Kidney epithelial cell (primary cell): ENCODE measurements around the gene ARHGAP33. TPM values are rescaled to one million over a fixed set of nuclear protein-coding genes. Genes with fewer than 3 reads are reported as not detected.

Experiments used
- DNase-seq: peaks from one replicate; pipeline ENCODE4 v3.0.0-alpha.2; 2010; ENCODE audit warnings: low read depth
- H3K27me3 ChIP-seq: 2 replicates; pipeline ENCODE4 v1.6.0; 2011; ENCODE audit warnings: low read length; ENCODE audit not compliant: control insufficient read depth, insufficient read depth
- H3K36me3 ChIP-seq: 2 replicates; pipeline ENCODE4 v1.5.1; 2011; ENCODE audit warnings: low read length; ENCODE audit not compliant: control insufficient read depth, insufficient read depth
- H3K4me3 ChIP-seq: 2 replicates; pipeline ENCODE4 v1.5.1; 2011; ENCODE audit warnings: low read depth, mild to moderate bottlenecking, control low read depth, low read length
- total RNA-seq: library from RNA; depleted of rRNA; stranded (reverse); fragments of >200 nt; gene quantifications from 2 replicates; pipeline ENCODE4 v1.2.3, GENCODE V29; 2015
- TF ChIP-seq, protein P1 (sequence below): IDR thresholded peaks from 2 replicates; pipeline ENCODE4 v1.5.1; 2011; ENCODE audit warnings: mild to moderate bottlenecking, moderate library complexity, low read length, control low read depth, inconsistent platforms; ENCODE audit not compliant: insufficient read depth, poor library complexity, severe bottlenecking

The ARHGAP33 gene
- total RNA-seq, 1 donor from 2014 or later = 2.8 TPM

DNA sequence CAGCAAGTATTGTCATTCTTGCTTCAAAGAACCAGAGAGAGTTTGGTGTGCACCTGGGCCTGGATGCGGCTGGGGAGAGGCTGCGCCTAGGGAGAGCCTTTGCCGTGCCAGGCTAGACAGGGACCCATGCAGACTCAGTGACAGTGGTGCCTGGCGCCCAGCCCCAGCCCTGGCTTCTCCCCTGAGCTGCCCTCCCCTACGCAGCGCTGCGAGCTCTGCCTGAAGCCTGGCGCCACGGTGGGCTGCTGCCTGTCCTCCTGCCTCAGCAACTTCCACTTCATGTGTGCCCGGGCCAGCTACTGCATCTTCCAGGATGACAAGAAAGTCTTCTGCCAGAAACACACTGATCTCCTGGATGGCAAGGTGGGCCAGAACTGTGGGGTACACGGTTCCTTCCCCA lies 45.6 kb upstream of the ARHGAP33 start:
- no peak for DNase-seq
- TF ChIP-seq, protein P1, sequence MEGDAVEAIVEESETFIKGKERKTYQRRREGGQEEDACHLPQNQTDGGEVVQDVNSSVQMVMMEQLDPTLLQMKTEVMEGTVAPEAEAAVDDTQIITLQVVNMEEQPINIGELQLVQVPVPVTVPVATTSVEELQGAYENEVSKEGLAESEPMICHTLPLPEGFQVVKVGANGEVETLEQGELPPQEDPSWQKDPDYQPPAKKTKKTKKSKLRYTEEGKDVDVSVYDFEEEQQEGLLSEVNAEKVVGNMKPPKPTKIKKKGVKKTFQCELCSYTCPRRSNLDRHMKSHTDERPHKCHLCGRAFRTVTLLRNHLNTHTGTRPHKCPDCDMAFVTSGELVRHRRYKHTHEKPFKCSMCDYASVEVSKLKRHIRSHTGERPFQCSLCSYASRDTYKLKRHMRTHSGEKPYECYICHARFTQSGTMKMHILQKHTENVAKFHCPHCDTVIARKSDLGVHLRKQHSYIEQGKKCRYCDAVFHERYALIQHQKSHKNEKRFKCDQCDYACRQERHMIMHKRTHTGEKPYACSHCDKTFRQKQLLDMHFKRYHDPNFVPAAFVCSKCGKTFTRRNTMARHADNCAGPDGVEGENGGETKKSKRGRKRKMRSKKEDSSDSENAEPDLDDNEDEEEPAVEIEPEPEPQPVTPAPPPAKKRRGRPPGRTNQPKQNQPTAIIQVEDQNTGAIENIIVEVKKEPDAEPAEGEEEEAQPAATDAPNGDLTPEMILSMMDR = no peak
- Histone ChIP-seq H3K36me3 (peaks cover 8% of the 10 kb centered on the region), H3K27me3 (no peaks in the 10 kb centered on the region), H3K4me3 (no peak overlapping the region)

DNA sequence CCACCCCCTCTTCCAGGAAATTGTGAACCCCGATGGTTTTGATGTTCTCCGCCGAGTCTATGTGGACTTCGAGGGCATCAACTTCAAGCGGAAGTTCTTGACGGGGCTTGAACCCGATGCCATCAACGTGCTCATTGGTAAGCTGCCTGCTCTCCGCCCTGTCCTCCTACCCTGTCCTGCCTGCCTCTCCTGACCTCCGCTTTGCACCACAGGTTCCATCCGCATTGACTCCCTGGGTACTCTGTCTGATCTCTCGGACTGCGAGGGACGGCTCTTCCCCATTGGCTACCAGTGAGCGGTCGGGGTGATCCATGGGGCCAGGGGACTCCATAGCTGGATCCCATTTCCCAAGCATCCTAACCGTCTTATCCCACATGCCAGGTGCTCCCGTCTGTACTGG lies 45.0 kb upstream of the ARHGAP33 start:
- H3K36me3 ChIP-seq = peaks cover 8% of the 10 kb centered on the region
- TF ChIP-seq, protein P1 = no peak
- no peak for DNase-seq

DNA sequence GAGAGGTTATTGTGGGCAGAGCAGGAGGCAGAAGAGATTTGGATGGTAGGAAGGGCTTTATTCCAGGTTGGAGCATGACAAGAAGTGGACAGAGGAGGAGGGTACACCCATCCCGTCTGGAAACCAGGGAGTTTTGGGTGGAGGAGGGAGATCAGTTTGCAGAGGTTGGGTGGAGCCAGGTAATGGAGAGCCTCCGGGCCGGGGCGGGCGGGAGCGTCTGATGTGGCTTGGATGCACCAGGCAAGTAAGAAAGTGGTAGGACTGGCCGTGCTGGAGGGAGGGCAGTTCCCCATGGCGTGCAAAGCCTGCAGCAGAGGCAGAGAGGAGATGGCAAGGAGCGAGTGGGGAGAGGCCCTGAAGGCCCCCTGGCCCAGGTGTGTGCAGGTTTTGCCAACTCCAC lies 44.0 kb upstream of the ARHGAP33 start:
- no peak for DNase-seq
- peaks cover 7% of the 10 kb centered on the region for H3K36me3 ChIP-seq
- H3K4me3 ChIP-seq = no peak overlapping the region
- H3K27me3 ChIP-seq = no peaks in the 10 kb centered on the region
- TF ChIP-seq, protein P1 = no peak

More for the DNA sequence above, 45.0 kb upstream of the ARHGAP33 start:
- Histone ChIP-seq H3K4me3 (no peak overlapping the region), H3K27me3 (no peaks in the 10 kb centered on the region)

DNA sequence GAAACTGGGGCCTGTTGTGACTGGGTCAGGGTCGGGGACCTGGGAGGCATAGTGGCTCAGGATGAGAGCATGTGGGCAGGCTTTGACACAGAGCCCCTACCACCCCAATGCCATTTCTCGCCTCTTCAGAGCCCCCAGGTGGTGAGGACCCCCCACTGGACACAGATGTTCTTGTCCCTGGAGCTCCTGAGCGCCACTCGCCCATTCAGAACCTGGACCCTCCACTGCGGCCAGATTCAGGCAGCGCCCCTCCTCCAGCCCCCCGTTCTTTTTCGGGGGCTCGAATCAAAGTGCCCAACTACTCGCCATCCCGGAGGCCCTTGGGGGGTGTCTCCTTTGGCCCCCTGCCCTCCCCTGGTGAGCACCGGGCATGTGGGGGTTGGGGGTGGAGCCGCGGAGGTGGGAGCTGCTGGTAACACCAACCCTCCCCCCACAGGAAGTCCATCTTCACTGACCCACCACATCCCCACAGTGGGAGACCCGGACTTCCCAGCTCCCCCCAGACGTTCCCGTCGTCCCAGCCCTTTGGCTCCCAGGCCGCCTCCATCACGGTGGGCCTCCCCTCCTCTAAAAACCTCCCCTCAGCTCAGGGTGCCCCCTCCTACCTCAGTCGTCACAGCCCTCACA lies 43.5 kb upstream of the ARHGAP33 start:
- peaks cover 7% of the 10 kb centered on the region for H3K36me3 ChIP-seq
- TF ChIP-seq, protein P1 = no peak

DNA sequence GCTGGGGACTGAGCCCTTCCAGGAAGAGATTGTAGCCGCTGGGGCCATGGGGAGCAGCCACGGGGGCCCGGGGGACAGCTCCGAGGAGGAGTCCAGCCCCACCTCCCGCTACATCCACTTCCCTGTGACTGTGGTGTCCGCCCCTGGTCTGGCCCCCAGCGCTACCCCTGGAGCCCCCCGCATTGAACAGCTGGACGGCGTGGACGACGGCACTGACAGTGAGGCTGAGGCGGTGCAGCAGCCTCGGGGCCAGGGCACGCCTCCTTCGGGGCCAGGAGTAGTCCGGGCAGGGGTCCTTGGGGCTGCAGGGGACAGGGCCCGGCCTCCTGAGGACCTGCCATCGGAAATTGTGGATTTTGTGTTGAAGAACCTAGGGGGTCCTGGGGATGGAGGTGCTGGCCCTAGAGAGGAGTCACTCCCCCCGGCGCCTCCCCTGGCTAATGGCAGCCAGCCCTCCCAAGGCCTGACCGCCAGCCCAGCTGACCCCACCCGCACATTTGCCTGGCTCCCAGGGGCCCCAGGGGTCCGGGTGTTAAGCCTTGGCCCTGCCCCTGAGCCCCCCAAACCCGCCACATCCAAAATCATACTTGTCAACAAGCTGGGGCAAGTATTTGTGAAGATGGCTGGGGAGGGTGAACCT lies 42.7 kb upstream of the ARHGAP33 start:
- H3K4me3 ChIP-seq = no peak overlapping the region
- H3K27me3 ChIP-seq = no peaks in the 10 kb centered on the region
- TF ChIP-seq, protein P1 = no peak
- H3K36me3 ChIP-seq = peaks cover 5% of the 10 kb centered on the region
- no peak for DNase-seq

More for the DNA sequence above, 43.5 kb upstream of the ARHGAP33 start:
- DNase-seq = no peak
- Histone ChIP-seq H3K4me3 (no peak overlapping the region), H3K27me3 (no peaks in the 10 kb centered on the region)
